IMR-90 (cell line): ENCODE results near the gene HBEGF. TPM values are rescaled to one million over a fixed set of nuclear protein-coding genes. Genes with fewer than 3 reads are reported as not detected.
A peak's percentile ranks its signal among the peaks of the same experiment; 100 is the strongest.

Source experiments
- ATAC-seq: fragments of 200-7000 bp; cut with Tn5 transposase; 2 replicates; pipeline ENCODE4 v1.9.1; 2020; ENCODE audit warnings: low read depth, mild to moderate bottlenecking, moderate library complexity
- BruUV-seq: library from RNA; stranded (reverse); fragments of 400-500 nt; replicated peaks from 2 replicates; lab custom pipeline; 2021; lab: Mats Ljungman, UMichigan
- CTCF ChIA-PET: fragments of 300-600 bp; formaldehyde crosslinking; extraction: SDS; loops from one replicate; lab custom pipeline; 2021; ENCODE audit warnings: antibody characterized with exemption; lab: Yijun Ruan, JAX
- POLR2A ChIA-PET: fragments of 300-600 bp; sonication (Branson Sonifier 250); formaldehyde crosslinking; loops from one replicate; lab custom pipeline; 2022; ENCODE audit warnings: antibody characterized with exemption; ENCODE audit not compliant: unreplicated experiment; lab: Charles Lee
- DNase-seq: peaks from one replicate; pipeline ENCODE4 v3.0.0; 2013
- H2AFZ ChIP-seq: replicated peaks from 2 replicates; pipeline ENCODE3; 2013; ENCODE audit warnings: low read length, mild to moderate bottlenecking; ENCODE audit not compliant: poor library complexity
- H2AK5ac ChIP-seq: 2 replicates; pipeline ENCODE4 v1.6.1; 2013; ENCODE audit warnings: low read depth, low read length, inconsistent platforms
- H2AK9ac ChIP-seq: replicated peaks from 2 replicates; pipeline ENCODE3; 2013; ENCODE audit warnings: mild to moderate bottlenecking, low read depth, low read length, moderate library complexity; ENCODE audit not compliant: poor library complexity
- H2BK120ac ChIP-seq: 2 replicates; pipeline ENCODE4 v1.6.1; 2013; ENCODE audit warnings: low read depth, low read length, inconsistent platforms
- H2BK15ac ChIP-seq: 3 replicates; pipeline ENCODE4 v1.6.1; 2013; ENCODE audit warnings: low read depth, low read length, inconsistent platforms
- H2BK20ac ChIP-seq: 2 replicates; pipeline ENCODE4 v1.6.1; 2013; ENCODE audit warnings: low read depth, mild to moderate bottlenecking, inconsistent platforms, low read length, moderate library complexity
- H2BK5ac ChIP-seq: 2 replicates; pipeline ENCODE4 v1.6.1; 2013; ENCODE audit warnings: mild to moderate bottlenecking, low read depth, low read length, inconsistent platforms; ENCODE audit not compliant: poor library complexity, severe bottlenecking
- H3K14ac ChIP-seq: replicated peaks from 2 replicates; pipeline ENCODE4 v1.6.1; 2013; ENCODE audit warnings: low read depth, low read length, inconsistent platforms
- H3K18ac ChIP-seq: 2 replicates; pipeline ENCODE4 v1.6.1; 2013; ENCODE audit warnings: low read depth, low read length, control low read depth
- H3K23ac ChIP-seq: 2 replicates; pipeline ENCODE4 v1.6.1; 2013; ENCODE audit warnings: low read depth, low read length, inconsistent platforms
- H3K27ac ChIP-seq: 2 replicates; pipeline ENCODE4 v1.5.1; 2013; ENCODE audit warnings: mild to moderate bottlenecking, control low read depth, low read length; ENCODE audit not compliant: insufficient read depth
- H3K27me3 ChIP-seq: 2 replicates; pipeline ENCODE4 v1.6.1; 2013; ENCODE audit warnings: low read length; ENCODE audit not compliant: control insufficient read depth, insufficient read depth
- H3K36me3 ChIP-seq: 2 replicates; pipeline ENCODE4 v1.6.1; 2013; ENCODE audit warnings: low read length, mixed read lengths; ENCODE audit not compliant: control insufficient read depth, insufficient read depth
- H3K4ac ChIP-seq: 2 replicates; pipeline ENCODE4 v1.6.1; 2013; ENCODE audit warnings: low read depth, low read length, inconsistent platforms
- H3K4me1 ChIP-seq: 2 replicates; pipeline ENCODE4 v1.6.1; 2013; ENCODE audit warnings: low read length, mixed read lengths; ENCODE audit not compliant: control insufficient read depth, insufficient read depth
- H3K4me2 ChIP-seq: 2 replicates; pipeline ENCODE4 v1.6.1; 2013; ENCODE audit warnings: low read depth, mild to moderate bottlenecking, control low read depth, low read length, moderate library complexity
- H3K4me3 ChIP-seq: 2 replicates; pipeline ENCODE4 v1.5.1; 2013; ENCODE audit warnings: low read depth, mild to moderate bottlenecking, control low read depth, low read length, moderate library complexity; ENCODE audit not compliant: insufficient read depth
- H3K56ac ChIP-seq: 2 replicates; pipeline ENCODE4 v1.6.1; 2013; ENCODE audit warnings: low read length, inconsistent platforms; ENCODE audit not compliant: insufficient read depth; ENCODE audit errors: extremely low read depth
- H3K79me1 ChIP-seq, 2 experiments: 2 replicates each; pipeline ENCODE4 v1.6.1; 2013; ENCODE audit warnings: low read length in 2 of 2, inconsistent platforms in 1 of 2, low read depth in 1 of 2
- H3K9ac ChIP-seq: 2 replicates; pipeline ENCODE4 v1.6.1; 2013; ENCODE audit warnings: low read depth, low read length, control low read depth
- H3K9me1 ChIP-seq: 2 replicates; pipeline ENCODE4 v1.6.1; 2013; ENCODE audit warnings: low read length, inconsistent platforms; ENCODE audit not compliant: insufficient read depth
- H3K9me3 ChIP-seq: 2 replicates; pipeline ENCODE4 v1.6.1; 2013; ENCODE audit warnings: low read length; ENCODE audit not compliant: control insufficient read depth, insufficient read depth
- H4K20me1 ChIP-seq: 2 replicates; pipeline ENCODE4 v1.6.1; 2013; ENCODE audit warnings: low read length, inconsistent platforms; ENCODE audit not compliant: insufficient read depth
- H4K5ac ChIP-seq: 2 replicates; pipeline ENCODE4 v1.6.1; 2013; ENCODE audit warnings: mild to moderate bottlenecking, low read depth, low read length, control low read depth
- H4K8ac ChIP-seq, 2 experiments: 2 replicates each; pipeline ENCODE4 v1.6.1; 2013; ENCODE audit warnings: low read depth in 2 of 2, low read length in 2 of 2, control low read depth in 1 of 2, inconsistent platforms in 1 of 2
- H4K91ac ChIP-seq: 2 replicates; pipeline ENCODE4 v1.6.1; 2013; ENCODE audit warnings: low read depth, low read length, inconsistent platforms; ENCODE audit not compliant: insufficient read depth
- BHLHE40 ChIP-seq: fragments of 150-350 bp; IDR thresholded peaks from 2 replicates; pipeline ENCODE4 v1.6.1; 2016; ENCODE audit warnings: mild to moderate bottlenecking, low read depth, low read length
- CEBPB ChIP-seq: IDR thresholded peaks from 2 replicates; pipeline ENCODE4 v1.6.1; 2012; ENCODE audit warnings: low read depth, low read length, improper control_type of control experiment
- CHD1 ChIP-seq: IDR thresholded peaks from 2 replicates; pipeline ENCODE4 v1.6.1; 2012; ENCODE audit warnings: low read depth, low read length, improper control_type of control experiment
- FOS ChIP-seq: fragments of 150-350 bp; IDR thresholded peaks from 2 replicates; pipeline ENCODE4 v1.6.1; 2016; ENCODE audit warnings: low read depth, low read length
- MAFK ChIP-seq: IDR thresholded peaks from 2 replicates; pipeline ENCODE4 v1.6.1; 2012; ENCODE audit warnings: low read depth, low read length, improper control_type of control experiment
- MAZ ChIP-seq: IDR thresholded peaks from 2 replicates; pipeline ENCODE4 v1.6.1; 2012; ENCODE audit warnings: low read depth, mild to moderate bottlenecking, low read length, improper control_type of control experiment, moderate library complexity, borderline replicate concordance
- MXI1 ChIP-seq: IDR thresholded peaks from 2 replicates; pipeline ENCODE4 v1.6.1; 2012; ENCODE audit warnings: low read depth, mild to moderate bottlenecking, low read length, moderate library complexity, borderline replicate concordance
- NFE2L2 ChIP-seq: fragments of 150-350 bp; IDR thresholded peaks from 2 replicates; pipeline ENCODE4 v1.6.1; 2016; ENCODE audit warnings: low read depth, mild to moderate bottlenecking, low read length
- POLR2A ChIP-seq: IDR thresholded peaks from 2 replicates; pipeline ENCODE4 v1.6.1; 2012; ENCODE audit warnings: mild to moderate bottlenecking, low read depth, low read length
- RAD21 ChIP-seq: IDR thresholded peaks from 2 replicates; pipeline ENCODE4 v1.6.1; 2012; ENCODE audit warnings: low read length, improper control_type of control experiment
- RCOR1 ChIP-seq: IDR thresholded peaks from 2 replicates; pipeline ENCODE4 v1.6.1; 2012; ENCODE audit warnings: mild to moderate bottlenecking, low read length, improper control_type of control experiment; ENCODE audit not compliant: insufficient replicate concordance
- RFX5 ChIP-seq: IDR thresholded peaks from 2 replicates; pipeline ENCODE4 v1.8.0; 2012; ENCODE audit warnings: low read depth, mild to moderate bottlenecking, low read length, moderate library complexity
- SMC3 ChIP-seq: fragments of 150-350 bp; IDR thresholded peaks from 2 replicates; pipeline ENCODE4 v1.6.1; 2016; ENCODE audit warnings: low read depth, mild to moderate bottlenecking, antibody characterized with exemption, low read length, moderate library complexity
- WGBS, 2 experiments: methylation state at CpG; one replicate each; pipeline versions ENCODE4 v1.1.5 to v1.1.7; 2013; ENCODE audit warnings: missing lambda C conversion rate in 2 of 2; ENCODE audit not compliant: insufficient read length in 1 of 2; ENCODE audit errors: extremely low coverage in 2 of 2; 5-methylcytosine and 5-hydroxymethylcytosine counted together
- dilution Hi-C: fragments of 300-500 bp; cut with HindIII; formaldehyde crosslinking; loops from one replicate; pipeline ENCODE4 v1.14.3; 2018; ENCODE audit warnings: low sequenced_read_pairs; ENCODE audit not compliant: unreplicated experiment
- in situ Hi-C: fragments of 300-500 bp; cut with MboI; formaldehyde crosslinking; loops from 3 replicates; pipeline ENCODE4 v1.14.3; 2019; ENCODE audit warnings: low sequenced_read_pairs, inconsistent platforms, mixed read lengths
- intact Hi-C: fragments of 100-400 bp; cut with micrococcal nuclease; formaldehyde crosslinking; loops from 2 replicates; pipeline ENCODE4 v1.10.0; 2022
- polyA plus RNA-seq, 3 experiments: library from polyadenylated mRNA; depleted of rRNA; stranded (reverse); fragments of >200 nt; gene quantifications; 2 replicates each; pipeline ENCODE4 v1.2.3, GENCODE V29; 2012; ENCODE audit warnings: low replicate concordance in 1 of 3
- total RNA-seq: library from RNA; depleted of rRNA; stranded (reverse); fragments of >200 nt; gene quantifications from 2 replicates; pipeline ENCODE4 v1.2.3, GENCODE V29; 2012
- TF ChIP-seq, protein P1 (sequence below): fragments of 150-350 bp; IDR thresholded peaks from 2 replicates; pipeline ENCODE4 v1.6.1; 2017; ENCODE audit warnings: mild to moderate bottlenecking, antibody characterized with exemption, low read length, low read depth
- TF ChIP-seq, protein P2 (sequence below): conservative IDR thresholded peaks from 2 replicates; pipeline ENCODE4 v1.5.1; 2012; ENCODE audit warnings: mild to moderate bottlenecking, low read depth, low read length, improper control_type of control experiment
- TF ChIP-seq, protein P3 (sequence below): fragments of 150-350 bp; IDR thresholded peaks from 2 replicates; pipeline ENCODE4 v1.6.1; 2016; ENCODE audit warnings: low read depth, mild to moderate bottlenecking, low read length, moderate library complexity, borderline replicate concordance

HBEGF gene
- total and polyA plus RNA-seq, 2 of the 4 experiments (the other 2 are of a cell fraction): 18.8 to 36.1 TPM

DNA sequence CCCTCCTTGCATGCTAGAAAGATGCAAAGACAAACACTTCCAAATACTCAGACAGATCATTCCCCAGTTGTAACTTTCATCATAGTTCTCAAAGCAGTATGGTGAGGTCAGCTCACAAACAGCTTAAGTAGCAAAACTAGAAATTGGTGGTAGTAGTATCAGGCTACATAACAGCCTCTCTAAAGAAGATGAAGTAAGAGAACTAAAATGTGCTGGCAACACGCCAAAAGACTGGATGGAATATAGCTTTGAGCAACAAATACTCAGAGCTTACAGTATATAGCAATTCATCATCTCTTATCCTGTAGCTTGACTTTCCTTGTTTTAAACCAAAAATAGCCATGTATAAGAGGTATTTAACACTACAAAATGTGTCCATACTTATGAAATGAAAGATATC, 51.0 kb downstream of the HBEGF start:
- ATAC-seq: peak; percentile 86
- H3K27ac ChIP-seq: no peak overlapping the region
- POLR2A ChIA-PET: no interaction called here

More for the DNA sequence above, 51.0 kb downstream of the HBEGF start:
- Histone ChIP-seq H3K9ac (no peak overlapping the region), H3K4me3 (no peak overlapping the region), H4K20me1 (peaks cover 10% of the 10 kb centered on the region; the same call in 1 of the 2 replicates), H4K91ac (no peak overlapping the region), H3K23ac (no peak overlapping the region), H3K18ac (no peak overlapping the region), H3K9me1 (peaks cover 6% of the 10 kb centered on the region), H3K36me3 (peaks cover 2% of the 10 kb centered on the region; the same call in 1 of the 2 replicates), H2BK15ac (no peak overlapping the region), H2AK5ac (no peak overlapping the region), H3K27me3 (no peaks in the 10 kb centered on the region), H2AFZ (no peak overlapping the region), H2BK20ac (no peak overlapping the region), H4K5ac (no peak overlapping the region), H3K14ac (no peak overlapping the region), H3K9me3 (no peaks in the 10 kb centered on the region), H3K56ac (no peak overlapping the region), H2AK9ac (no peak overlapping the region), H4K8ac (no peak overlapping the region), H3K4ac (no peak overlapping the region), H3K4me1 (peaks cover 11% of the 10 kb centered on the region), H3K79me1 (peaks cover 7 to 51% of the 10 kb centered on the region in 2 experiments), H2BK120ac (no peak overlapping the region), H3K4me2 (no peak overlapping the region), H2BK5ac (no peak overlapping the region)
- dilution Hi-C loops: no loop called here
- intact Hi-C loops: loop anchor here (2.0 to 5.0 kb wide), 2 partner anchors 45 to 52 kb away; partner anchors contain the start of gene HBEGF
- in situ Hi-C loops: no loop called here
- CTCF ChIA-PET: interaction anchor here (0.6 to 1.2 kb wide), 2 partner anchors 50 to 1717 kb away, joined by 3 to 6 read pairs; partner anchors contain the start of gene HBEGF
- BruUV-seq: no TSS peak
- TF ChIP-seq RAD21: no peak
- no peak for TF ChIP-seq RCOR1
- TF ChIP-seq, protein P1, sequence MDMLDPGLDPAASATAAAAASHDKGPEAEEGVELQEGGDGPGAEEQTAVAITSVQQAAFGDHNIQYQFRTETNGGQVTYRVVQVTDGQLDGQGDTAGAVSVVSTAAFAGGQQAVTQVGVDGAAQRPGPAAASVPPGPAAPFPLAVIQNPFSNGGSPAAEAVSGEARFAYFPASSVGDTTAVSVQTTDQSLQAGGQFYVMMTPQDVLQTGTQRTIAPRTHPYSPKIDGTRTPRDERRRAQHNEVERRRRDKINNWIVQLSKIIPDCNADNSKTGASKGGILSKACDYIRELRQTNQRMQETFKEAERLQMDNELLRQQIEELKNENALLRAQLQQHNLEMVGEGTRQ: no peak
- no peak for TF ChIP-seq POLR2A
- TF ChIP-seq SMC3: peak; percentile 4; the same call in 1 of the 2 replicates
- TF ChIP-seq CHD1: no peak
- no peak for TF ChIP-seq BHLHE40
- TF ChIP-seq, protein P2, sequence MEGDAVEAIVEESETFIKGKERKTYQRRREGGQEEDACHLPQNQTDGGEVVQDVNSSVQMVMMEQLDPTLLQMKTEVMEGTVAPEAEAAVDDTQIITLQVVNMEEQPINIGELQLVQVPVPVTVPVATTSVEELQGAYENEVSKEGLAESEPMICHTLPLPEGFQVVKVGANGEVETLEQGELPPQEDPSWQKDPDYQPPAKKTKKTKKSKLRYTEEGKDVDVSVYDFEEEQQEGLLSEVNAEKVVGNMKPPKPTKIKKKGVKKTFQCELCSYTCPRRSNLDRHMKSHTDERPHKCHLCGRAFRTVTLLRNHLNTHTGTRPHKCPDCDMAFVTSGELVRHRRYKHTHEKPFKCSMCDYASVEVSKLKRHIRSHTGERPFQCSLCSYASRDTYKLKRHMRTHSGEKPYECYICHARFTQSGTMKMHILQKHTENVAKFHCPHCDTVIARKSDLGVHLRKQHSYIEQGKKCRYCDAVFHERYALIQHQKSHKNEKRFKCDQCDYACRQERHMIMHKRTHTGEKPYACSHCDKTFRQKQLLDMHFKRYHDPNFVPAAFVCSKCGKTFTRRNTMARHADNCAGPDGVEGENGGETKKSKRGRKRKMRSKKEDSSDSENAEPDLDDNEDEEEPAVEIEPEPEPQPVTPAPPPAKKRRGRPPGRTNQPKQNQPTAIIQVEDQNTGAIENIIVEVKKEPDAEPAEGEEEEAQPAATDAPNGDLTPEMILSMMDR: no peak
- TF ChIP-seq RFX5: peak; percentile 34; the same call in 1 of the 2 replicates
- TF ChIP-seq FOS: no peak
- TF ChIP-seq MAZ: no peak
- peak; percentile 79; the same call in 1 of the 2 replicates for TF ChIP-seq CEBPB
- TF ChIP-seq, protein P3, sequence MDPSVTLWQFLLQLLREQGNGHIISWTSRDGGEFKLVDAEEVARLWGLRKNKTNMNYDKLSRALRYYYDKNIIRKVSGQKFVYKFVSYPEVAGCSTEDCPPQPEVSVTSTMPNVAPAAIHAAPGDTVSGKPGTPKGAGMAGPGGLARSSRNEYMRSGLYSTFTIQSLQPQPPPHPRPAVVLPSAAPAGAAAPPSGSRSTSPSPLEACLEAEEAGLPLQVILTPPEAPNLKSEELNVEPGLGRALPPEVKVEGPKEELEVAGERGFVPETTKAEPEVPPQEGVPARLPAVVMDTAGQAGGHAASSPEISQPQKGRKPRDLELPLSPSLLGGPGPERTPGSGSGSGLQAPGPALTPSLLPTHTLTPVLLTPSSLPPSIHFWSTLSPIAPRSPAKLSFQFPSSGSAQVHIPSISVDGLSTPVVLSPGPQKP: no peak
- TF ChIP-seq MXI1: no peak
- peak; percentile 72 for TF ChIP-seq MAFK
- no peak for TF ChIP-seq NFE2L2
- WGBS, 2 experiments: no CpG with 5 or more reads among the region's 1 CpG
- DNase-seq: peak; percentile 99
